ENCODE measurements around the gene BRD9. TPM values are rescaled to one million over a fixed set of nuclear protein-coding genes. Genes with fewer than 3 reads are reported as not detected.

BRD9 gene
- total and polyA plus RNA-seq, 2 of the 13 experiments (the other 11 are each of a cell fraction or from before 2014, with no cell fraction given) = 5.2 to 22.9 TPM

DNA sequence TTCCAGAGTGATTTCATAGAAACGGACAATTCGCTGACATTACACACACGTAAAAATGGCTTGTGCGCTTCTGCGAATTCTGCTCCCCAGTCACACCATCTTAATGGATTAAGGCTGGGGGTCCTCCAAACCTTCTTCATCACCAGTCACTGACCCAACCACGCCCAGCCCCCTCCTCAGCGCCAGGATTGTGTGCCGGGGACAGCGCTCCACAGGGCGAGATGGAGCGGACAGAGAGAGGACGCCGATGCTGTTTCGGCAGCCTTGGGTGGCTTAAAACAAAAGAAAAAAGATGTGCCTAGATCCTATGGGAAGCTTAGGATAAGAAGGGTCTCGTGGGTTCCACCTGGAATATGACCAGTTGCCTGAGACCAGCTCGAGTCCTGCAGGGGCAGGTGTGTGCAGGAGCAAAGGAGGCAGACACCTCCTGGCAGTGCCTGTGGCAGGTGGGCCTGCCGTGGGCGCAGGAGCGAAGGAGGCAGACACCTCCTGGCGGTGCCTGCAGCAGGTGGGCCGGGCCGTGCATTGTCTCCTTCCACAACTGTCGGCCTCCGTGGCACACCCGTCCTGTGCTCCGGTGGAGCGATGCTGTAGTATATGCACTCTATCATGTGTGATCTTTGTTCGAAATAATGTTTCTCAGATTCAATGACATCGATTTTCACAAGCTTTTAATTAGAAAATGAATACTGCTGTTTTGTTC lies 20.9 kb downstream of the BRD9 start:
- Histone ChIP-seq H3K4me3 (replicated peaks in 1 of 3; ENCODE audit: insufficient read depth in 1 of 3, low read depth in 2 of 3, low read length in 3 of 3) (no peak overlapping the region), H3K36me3 (replicated peaks in 1 of 2; ENCODE audit: control insufficient read depth in 1 of 2, insufficient read depth in 2 of 2, low read length in 2 of 2) (peaks cover 33 to 93% of the 10 kb centered on the region in 2 experiments), H3K4me2 (ENCODE audit: low read depth, low read length) (no peak overlapping the region), H2AFZ (ENCODE audit: low read length) (no peak overlapping the region), H3K27ac (ENCODE audit: extremely low read length, insufficient read depth, low read length) (no peak overlapping the region), H3K9ac (ENCODE audit: insufficient read depth, low read depth, low read length) (no peak overlapping the region), H3K4me1 (ENCODE audit: insufficient read depth, low read length) (peaks cover 11% of the 10 kb centered on the region), H3K27me3 (ENCODE audit: control insufficient read depth in 1 of 2, insufficient read depth in 2 of 2, low read length in 2 of 2) (no peaks in the 10 kb centered on the region), H3K79me2 (ENCODE audit: insufficient read depth, low read length) (no peaks in the 10 kb centered on the region), H3K9me3 (ENCODE audit: low read length) (no peaks in the 10 kb centered on the region), H4K20me1 (ENCODE audit: insufficient read depth, low read length) (no peaks in the 10 kb centered on the region)
- no TSS peak for BruUV-seq (replicated peaks)
- no peak for TF ChIP-seq ZNF619 (CRISPR knock-in tag; IDR thresholded peaks at IDR 0.05)
- TF ChIP-seq NBN (conservative IDR thresholded peaks at IDR 0.05) = no peak
- TF ChIP-seq AGO2 (optimal IDR thresholded peaks at IDR 0.05; ENCODE audit: low read depth, low read length) = peak; percentile 44
- no peak for TF ChIP-seq ZNF75D (CRISPR knock-in tag; IDR thresholded peaks at IDR 0.05; ENCODE audit: borderline replicate concordance)
- TF ChIP-seq ZNF776 (CRISPR knock-in tag; IDR thresholded peaks at IDR 0.05) = no peak
- TF ChIP-seq, protein P1, sequence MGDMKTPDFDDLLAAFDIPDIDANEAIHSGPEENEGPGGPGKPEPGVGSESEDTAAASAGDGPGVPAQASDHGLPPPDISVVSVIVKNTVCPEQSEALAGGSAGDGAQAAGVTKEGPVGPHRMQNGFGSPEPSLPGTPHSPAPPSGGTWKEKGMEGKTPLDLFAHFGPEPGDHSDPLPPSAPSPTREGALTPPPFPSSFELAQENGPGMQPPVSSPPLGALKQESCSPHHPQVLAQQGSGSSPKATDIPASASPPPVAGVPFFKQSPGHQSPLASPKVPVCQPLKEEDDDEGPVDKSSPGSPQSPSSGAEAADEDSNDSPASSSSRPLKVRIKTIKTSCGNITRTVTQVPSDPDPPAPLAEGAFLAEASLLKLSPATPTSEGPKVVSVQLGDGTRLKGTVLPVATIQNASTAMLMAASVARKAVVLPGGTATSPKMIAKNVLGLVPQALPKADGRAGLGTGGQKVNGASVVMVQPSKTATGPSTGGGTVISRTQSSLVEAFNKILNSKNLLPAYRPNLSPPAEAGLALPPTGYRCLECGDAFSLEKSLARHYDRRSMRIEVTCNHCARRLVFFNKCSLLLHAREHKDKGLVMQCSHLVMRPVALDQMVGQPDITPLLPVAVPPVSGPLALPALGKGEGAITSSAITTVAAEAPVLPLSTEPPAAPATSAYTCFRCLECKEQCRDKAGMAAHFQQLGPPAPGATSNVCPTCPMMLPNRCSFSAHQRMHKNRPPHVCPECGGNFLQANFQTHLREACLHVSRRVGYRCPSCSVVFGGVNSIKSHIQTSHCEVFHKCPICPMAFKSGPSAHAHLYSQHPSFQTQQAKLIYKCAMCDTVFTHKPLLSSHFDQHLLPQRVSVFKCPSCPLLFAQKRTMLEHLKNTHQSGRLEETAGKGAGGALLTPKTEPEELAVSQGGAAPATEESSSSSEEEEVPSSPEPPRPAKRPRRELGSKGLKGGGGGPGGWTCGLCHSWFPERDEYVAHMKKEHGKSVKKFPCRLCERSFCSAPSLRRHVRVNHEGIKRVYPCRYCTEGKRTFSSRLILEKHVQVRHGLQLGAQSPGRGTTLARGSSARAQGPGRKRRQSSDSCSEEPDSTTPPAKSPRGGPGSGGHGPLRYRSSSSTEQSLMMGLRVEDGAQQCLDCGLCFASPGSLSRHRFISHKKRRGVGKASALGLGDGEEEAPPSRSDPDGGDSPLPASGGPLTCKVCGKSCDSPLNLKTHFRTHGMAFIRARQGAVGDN (CRISPR knock-in tag; IDR thresholded peaks at IDR 0.05) = no peak
- no peak for TF ChIP-seq MTF2 (CRISPR knock-in tag; IDR thresholded peaks at IDR 0.05; ENCODE audit: borderline replicate concordance)
- no peak for TF ChIP-seq SMAD3 (CRISPR knock-in tag; IDR thresholded peaks at IDR 0.05)
- in situ Hi-C loops (cut with HindIII; ENCODE audit: extremely low pct_ligation_motif_present, low pct_unique_long_range_greater_than_20kb) = no loop called here
- POLR2A ChIA-PET = no interaction called here
- FAIRE-seq (no peak), DNase-seq (ENCODE audit: low spot score) (no peak), ATAC-seq (no peak)
- CTCF ChIA-PET (ENCODE audit: low intra/inter-chr PET ratio, low total read pairs) = no interaction called here
- intact Hi-C loops (cut with micrococcal nuclease; ENCODE audit: unreplicated experiment) = no loop called here
- 97% methylated on average over 27 of the region's 29 CpGs for WGBS (ENCODE audit: low lambda C conversion rate)

All from HepG2 (cell line).